ENCODE measurements around the gene POLR2B.

DNA sequence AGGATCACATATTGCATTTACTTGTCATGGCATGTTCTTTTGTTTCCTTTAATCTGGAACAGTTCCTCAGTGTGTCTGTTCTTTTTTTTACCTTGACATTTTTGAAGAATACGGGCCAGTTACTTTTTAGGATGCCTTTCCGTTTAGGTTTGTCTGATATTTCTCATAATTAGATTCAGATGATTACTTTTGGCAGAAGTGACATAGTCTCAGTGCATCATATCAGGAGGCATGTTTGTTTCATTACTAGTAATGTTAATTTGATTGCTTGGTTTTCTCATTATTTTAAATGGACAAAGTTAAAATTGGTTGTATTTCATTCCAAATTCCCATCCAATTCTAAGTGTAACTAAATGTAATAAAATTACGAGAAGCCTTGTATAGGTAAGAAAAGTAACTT lies 8.3 kb downstream of the POLR2B start:
- no peak for TF ChIP-seq SIN3A (IDR thresholded peaks at IDR 0.05; ENCODE audit: borderline replicate concordance, insufficient read depth, low read length)
- TF ChIP-seq TAF1 (IDR thresholded peaks at IDR 0.05; ENCODE audit: borderline replicate concordance, insufficient read depth, low read length), result no peak
- TF ChIP-seq POLR2AphosphoS5 (IDR thresholded peaks at IDR 0.05; ENCODE audit: low read depth, low read length), result no peak
- TF ChIP-seq, protein P1, sequence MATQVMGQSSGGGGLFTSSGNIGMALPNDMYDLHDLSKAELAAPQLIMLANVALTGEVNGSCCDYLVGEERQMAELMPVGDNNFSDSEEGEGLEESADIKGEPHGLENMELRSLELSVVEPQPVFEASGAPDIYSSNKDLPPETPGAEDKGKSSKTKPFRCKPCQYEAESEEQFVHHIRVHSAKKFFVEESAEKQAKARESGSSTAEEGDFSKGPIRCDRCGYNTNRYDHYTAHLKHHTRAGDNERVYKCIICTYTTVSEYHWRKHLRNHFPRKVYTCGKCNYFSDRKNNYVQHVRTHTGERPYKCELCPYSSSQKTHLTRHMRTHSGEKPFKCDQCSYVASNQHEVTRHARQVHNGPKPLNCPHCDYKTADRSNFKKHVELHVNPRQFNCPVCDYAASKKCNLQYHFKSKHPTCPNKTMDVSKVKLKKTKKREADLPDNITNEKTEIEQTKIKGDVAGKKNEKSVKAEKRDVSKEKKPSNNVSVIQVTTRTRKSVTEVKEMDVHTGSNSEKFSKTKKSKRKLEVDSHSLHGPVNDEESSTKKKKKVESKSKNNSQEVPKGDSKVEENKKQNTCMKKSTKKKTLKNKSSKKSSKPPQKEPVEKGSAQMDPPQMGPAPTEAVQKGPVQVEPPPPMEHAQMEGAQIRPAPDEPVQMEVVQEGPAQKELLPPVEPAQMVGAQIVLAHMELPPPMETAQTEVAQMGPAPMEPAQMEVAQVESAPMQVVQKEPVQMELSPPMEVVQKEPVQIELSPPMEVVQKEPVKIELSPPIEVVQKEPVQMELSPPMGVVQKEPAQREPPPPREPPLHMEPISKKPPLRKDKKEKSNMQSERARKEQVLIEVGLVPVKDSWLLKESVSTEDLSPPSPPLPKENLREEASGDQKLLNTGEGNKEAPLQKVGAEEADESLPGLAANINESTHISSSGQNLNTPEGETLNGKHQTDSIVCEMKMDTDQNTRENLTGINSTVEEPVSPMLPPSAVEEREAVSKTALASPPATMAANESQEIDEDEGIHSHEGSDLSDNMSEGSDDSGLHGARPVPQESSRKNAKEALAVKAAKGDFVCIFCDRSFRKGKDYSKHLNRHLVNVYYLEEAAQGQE (IDR thresholded peaks at IDR 0.05; ENCODE audit: insufficient read depth in 1 of 2, low read depth in 2 of 2, low read length in 2 of 2), result no peak
- no peak for TF ChIP-seq FOXP2 (optimal IDR thresholded peaks at IDR 0.05; ENCODE audit: borderline replicate concordance, extremely low read depth, extremely low read length, insufficient read depth)

All from PFSK-1 (cell line).